UCSD-AML1 (cell line): ENCODE results near the gene MVP.
A peak's percentile ranks its signal among the peaks of the same experiment; 100 is the strongest.

Experiments used
- DNase-seq: peaks from one replicate; lab custom pipeline; 2025; ENCODE audit not compliant: unreplicated experiment; lab: John Stamatoyannopoulos, UW

MVP gene

GRCh38 chr16:29840240-29840639 is 20.0 kb downstream of the MVP start:
- DNase-seq = no peak

GRCh38 chr16:29841631-29842030 is 21.4 kb downstream of the MVP start:
- no peak for DNase-seq

- DNase-seq = no peak
These were observed 22.6 kb downstream of the MVP start for GRCh38 chr16:29842732-29843346.

- no peak for DNase-seq
These were observed 23.7 kb downstream of the MVP start for GRCh38 chr16:29843931-29844330.

GRCh38 chr16:29844575-29845331 is 24.5 kb downstream of the MVP start:
- no peak for DNase-seq

- DNase-seq = no peak
These were observed 25.4 kb downstream of the MVP start for GRCh38 chr16:29845656-29846055.

- peak; percentile 78 for DNase-seq
These were observed 28.4 kb downstream of the MVP start for GRCh38 chr16:29848420-29849297.

GRCh38 chr16:29849505-29849904 is 29.2 kb downstream of the MVP start:
- no peak for DNase-seq

- no peak for DNase-seq
These were observed 30.7 kb downstream of the MVP start for GRCh38 chr16:29850998-29851397.

- DNase-seq = no peak
These were observed 32.4 kb downstream of the MVP start for GRCh38 chr16:29852654-29853053.

- no peak for DNase-seq
These were observed 34.3 kb downstream of the MVP start for GRCh38 chr16:29854520-29855100.

- no peak for DNase-seq
These were observed 37.0 kb downstream of the MVP start for GRCh38 chr16:29857133-29857760.

- no peak for DNase-seq
These were observed 38.0 kb downstream of the MVP start for GRCh38 chr16:29858149-29858849.

GRCh38 chr16:29858974-29859373 is 38.7 kb downstream of the MVP start:
- DNase-seq = no peak

- no peak for DNase-seq
These were observed 40.0 kb downstream of the MVP start for GRCh38 chr16:29860218-29860617.

- DNase-seq = no peak
These were observed 42.2 kb downstream of the MVP start for GRCh38 chr16:29862383-29862883.

- DNase-seq = peak; percentile 92
These were observed 42.8 kb downstream of the MVP start, which contains the start of gene CDIPT for GRCh38 chr16:29862884-29863668. TSS of gene CDIPT (minus strand) at chr16:29863226. CDS start at chr16:29862857, 369 bp downstream.

- DNase-seq = no peak
These were observed 43.4 kb downstream of the MVP start for GRCh38 chr16:29863669-29863984.

- DNase-seq = no peak
These were observed 43.9 kb downstream of the MVP start for GRCh38 chr16:29864205-29864604.
